HepG2 (cell line): ENCODE data around the gene NCOA1. TPM values are rescaled to one million over a fixed set of nuclear protein-coding genes. Genes with fewer than 3 reads are reported as not detected.

ENCODE experiments used
- ATAC-seq: fragments of 200-7000 bp; cut with Tn5 transposase; 3 replicates; pipeline ENCODE4 v1.9.1; 2020; ENCODE audit warnings: mild to moderate bottlenecking, moderate library complexity
- BruUV-seq: library from RNA; stranded (reverse); fragments of 400-500 nt; replicated peaks from 2 replicates; lab custom pipeline; 2021; lab: Mats Ljungman, UMichigan
- CTCF ChIA-PET: fragments of 300-600 bp; formaldehyde crosslinking; extraction: SDS; loops from one replicate; lab custom pipeline; 2021; ENCODE audit warnings: low total read pairs, inconsistent platforms, low intra/inter-chr PET ratio; lab: Yijun Ruan, JAX
- POLR2A ChIA-PET: fragments of 350-600 bp; sonication (Branson Sonifier 250); formaldehyde crosslinking; loops from one replicate; lab custom pipeline; 2020; ENCODE audit warnings: antibody characterized with exemption, inconsistent platforms; lab: Yijun Ruan, JAX
- DNase-seq: peaks from one replicate; pipeline ENCODE4 v3.0.0-alpha.2; 2015; ENCODE audit warnings: low spot score
- FAIRE-seq: peaks from 3 replicates; lab custom pipeline; 2011; peaks lifted over from hg19 to GRCh38; lab: Jason Lieb, UNC
- H2AFZ ChIP-seq: one replicate; pipeline ENCODE4 v1.6.1; 2011; ENCODE audit warnings: low read length, inconsistent platforms
- H3K27ac ChIP-seq: fragments of 300-600 bp; 3 replicates; pipeline ENCODE4 v1.8.0; 2011; ENCODE audit warnings: mixed run types, mild to moderate bottlenecking, mixed read lengths, low read length, inconsistent platforms; ENCODE audit not compliant: insufficient read depth; ENCODE audit errors: extremely low read length
- H3K27me3 ChIP-seq, 2 experiments: fragments of 200-600 bp in 1 of 2; 2 replicates in 1 of 2; 3 replicates in 1 of 2; pipeline versions ENCODE4 v1.6.0 to v1.8.0; 2011; ENCODE audit warnings: low read length in 2 of 2, mild to moderate bottlenecking in 2 of 2, moderate library complexity in 2 of 2, inconsistent platforms in 1 of 2; ENCODE audit not compliant: insufficient read depth in 2 of 2, control insufficient read depth in 1 of 2
- H3K36me3 ChIP-seq, 2 experiments: fragments of 200-600 bp in 1 of 2; replicated peaks in 1 of 2; 2 replicates in 1 of 2; 3 replicates in 1 of 2; pipeline versions ENCODE4 v1.5.1 to v1.8.0; 2011; ENCODE audit warnings: low read length in 2 of 2, inconsistent platforms in 1 of 2; ENCODE audit not compliant: insufficient read depth in 2 of 2, control insufficient read depth in 1 of 2
- H3K4me1 ChIP-seq: 2 replicates; pipeline ENCODE4 v1.5.1; 2012; ENCODE audit warnings: low read length, inconsistent platforms; ENCODE audit not compliant: insufficient read depth
- H3K4me2 ChIP-seq: 2 replicates; pipeline ENCODE4 v1.6.0; 2011; ENCODE audit warnings: low read depth, low read length, inconsistent platforms
- H3K4me3 ChIP-seq, 3 experiments: fragments of 200-600 bp in 1 of 3; sonication (generic), shearing (Covaris generic) in 1 of 3; replicated peaks in 1 of 3; 2 replicates each; pipeline ENCODE4 v1.5.1; 2011 to 2016; ENCODE audit warnings: low read length in 3 of 3, inconsistent platforms in 2 of 3, low read depth in 2 of 3, mild to moderate bottlenecking in 2 of 3, control low read depth in 1 of 3, mixed read lengths in 1 of 3; ENCODE audit not compliant: insufficient read depth in 1 of 3
- H3K79me2 ChIP-seq: one replicate; pipeline ENCODE4 v1.6.1; 2011; ENCODE audit warnings: low read length, inconsistent platforms; ENCODE audit not compliant: insufficient read depth
- H3K9ac ChIP-seq: 2 replicates; pipeline ENCODE4 v1.6.0; 2011; ENCODE audit warnings: mild to moderate bottlenecking, low read depth, low read length, inconsistent platforms; ENCODE audit not compliant: insufficient read depth
- H3K9me3 ChIP-seq: 2 replicates; pipeline ENCODE4 v1.5.1; 2012; ENCODE audit warnings: mild to moderate bottlenecking, low read length
- H4K20me1 ChIP-seq: 2 replicates; pipeline ENCODE4 v1.6.0; 2011; ENCODE audit warnings: inconsistent platforms, mild to moderate bottlenecking, low read length, moderate library complexity; ENCODE audit not compliant: insufficient read depth
- ATF1 ChIP-seq: IDR thresholded peaks from 2 replicates; pipeline ENCODE4 v1.6.1; 2016; ENCODE audit warnings: mild to moderate bottlenecking, control low read depth
- CBX5 ChIP-seq: sonication (generic); formaldehyde crosslinking; IDR thresholded peaks from 2 replicates; pipeline ENCODE4 v1.4.0; 2020; ENCODE audit warnings: missing genetic modification reagents, borderline replicate concordance
- FOXM1 ChIP-seq: sonication (generic); formaldehyde crosslinking; IDR thresholded peaks from 2 replicates; pipeline ENCODE4 v1.5.0; 2020; ENCODE audit warnings: missing genetic modification reagents
- GLMP ChIP-seq: sonication (generic); formaldehyde crosslinking; IDR thresholded peaks from 2 replicates; pipeline ENCODE4 v1.9.0; 2021; ENCODE audit warnings: missing genetic modification reagents, mild to moderate bottlenecking, borderline replicate concordance
- KLF16 ChIP-seq, 2 experiments: sonication (generic) in 1 of 2; formaldehyde crosslinking in 1 of 2; IDR thresholded peaks; 2 replicates each; pipeline versions ENCODE4 v1.6.1 to v1.8.0; 2016 to 2023; ENCODE audit warnings: missing genetic modification reagents in 2 of 2, missing compliant biosample characterization in 1 of 2
- MEF2D ChIP-seq: sonication (generic); formaldehyde crosslinking; IDR thresholded peaks from 2 replicates; pipeline ENCODE4 v1.5.1; 2020; ENCODE audit warnings: mild to moderate bottlenecking, missing genetic modification reagents
- TIGD3 ChIP-seq: sonication (generic); formaldehyde crosslinking; IDR thresholded peaks from 2 replicates; pipeline ENCODE4 v1.5.1; 2020; ENCODE audit warnings: mild to moderate bottlenecking, missing genetic modification reagents, borderline replicate concordance
- YY1 ChIP-seq: IDR thresholded peaks from 2 replicates; pipeline ENCODE4 v1.6.1; 2011; ENCODE audit warnings: low read length, low read depth, moderate library complexity, mild to moderate bottlenecking; ENCODE audit not compliant: insufficient read depth, insufficient replicate concordance
- ZFP62 ChIP-seq: sonication (generic); formaldehyde crosslinking; IDR thresholded peaks from 2 replicates; pipeline ENCODE4 v1.4.0; 2020; ENCODE audit warnings: missing genetic modification reagents
- ZFX ChIP-seq: sonication (generic); formaldehyde crosslinking; IDR thresholded peaks from 2 replicates; pipeline ENCODE4 v1.4.0; 2020; ENCODE audit warnings: mild to moderate bottlenecking, low read depth, missing genetic modification reagents, moderate library complexity
- ZNF138 ChIP-seq: sonication (generic); formaldehyde crosslinking; IDR thresholded peaks from 2 replicates; pipeline ENCODE4 v1.5.0; 2020; ENCODE audit warnings: mild to moderate bottlenecking, low read depth, missing genetic modification reagents
- ZNF317 ChIP-seq: sonication (generic); formaldehyde crosslinking; IDR thresholded peaks from 2 replicates; pipeline ENCODE4 v1.5.0; 2020; ENCODE audit warnings: mild to moderate bottlenecking, missing genetic modification reagents
- WGBS: methylation state at CpG from one replicate; pipeline ENCODE4 v1.1.6; 2017; ENCODE audit warnings: low lambda C conversion rate; 5-methylcytosine and 5-hydroxymethylcytosine counted together
- in situ Hi-C: cut with HindIII; loops from 2 replicates; pipeline ENCODE4 v1.10.0; 2017; ENCODE audit warnings: low pct_unique_long_range_greater_than_20kb; ENCODE audit not compliant: extremely low pct_ligation_motif_present
- intact Hi-C: fragments of 100-400 bp; cut with micrococcal nuclease; formaldehyde crosslinking; loops from one replicate; pipeline ENCODE4 v1.10.0; 2022; ENCODE audit not compliant: unreplicated experiment
- polyA plus RNA-seq, 8 experiments: library from polyadenylated mRNA; depleted of rRNA in 3 of 8; stranded (reverse) in 7 of 8; unstranded in 1 of 8; fragments of >200 nt; fragmentation: Illumina TruSeq in 4 of 8; extraction: Trizol in 4 of 8; gene quantifications; 2 replicates each; pipeline versions ENCODE4 v1.2.1 to v1.2.3, GENCODE V29; 2011 to 2016; ENCODE audit warnings: low read depth in 4 of 8, missing spikeins in 1 of 8, mixed read lengths in 1 of 8; ENCODE audit not compliant: insufficient read depth in 1 of 8
- total RNA-seq, 5 experiments: library from RNA; depleted of rRNA; stranded (reverse); fragments of >200 nt; fragmentation: Illumina TruSeq; extraction: Trizol; gene quantifications; 2 replicates each; pipeline ENCODE4 v1.2.3, GENCODE V29; 2016; ENCODE audit warnings: low read depth in 1 of 5
- TF ChIP-seq, protein P1 (sequence below): fragments of 450-650 bp; IDR thresholded peaks from 2 replicates; pipeline ENCODE4 v1.6.1; 2017; ENCODE audit warnings: mild to moderate bottlenecking
- TF ChIP-seq, protein P2 (sequence below): sonication (generic); formaldehyde crosslinking; IDR thresholded peaks from 2 replicates; pipeline ENCODE4 v1.5.0; 2020; ENCODE audit warnings: mild to moderate bottlenecking, low read depth, missing genetic modification reagents, borderline replicate concordance

Gene NCOA1
- total and polyA plus RNA-seq, 2 of the 13 experiments (the other 11 are each of a cell fraction or from before 2014, with no cell fraction given), result 10.0 to 10.4 TPM

DNA sequence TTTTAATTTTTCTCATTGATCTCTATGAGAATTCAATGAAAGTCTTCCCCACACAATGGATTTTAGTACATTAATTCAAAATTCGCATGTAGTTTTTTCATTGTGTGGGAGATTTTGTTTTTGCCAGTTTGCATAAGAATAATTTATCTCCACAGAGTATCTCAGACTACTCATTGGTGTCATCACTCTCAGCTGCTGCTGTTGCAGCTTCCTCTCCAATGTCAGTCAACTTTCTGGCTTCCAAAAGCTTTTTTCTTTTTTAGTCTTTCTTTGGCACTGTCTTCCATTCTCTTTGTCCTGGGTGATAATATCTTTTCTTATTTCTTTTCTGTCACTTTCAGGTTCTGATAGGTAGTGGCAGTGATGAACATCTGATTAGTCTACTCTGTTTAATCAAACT is 251.7 kb downstream of the NCOA1 start:
- FAIRE-seq (no peak), DNase-seq (no peak), ATAC-seq (no peak)
- in situ Hi-C loops, result no loop called here
- Histone ChIP-seq H4K20me1 (no peaks in the 10 kb centered on the region), H2AFZ (no peak overlapping the region), H3K27ac (no peak overlapping the region), H3K9ac (no peak overlapping the region), H3K4me1 (no peaks in the 10 kb centered on the region), H3K9me3 (no peaks in the 10 kb centered on the region), H3K36me3 (peaks cover 1 to 13% of the 10 kb centered on the region in 2 experiments; a peak in 2 of 5 replicates), H3K4me3 (no peak overlapping the region), H3K4me2 (no peak overlapping the region), H3K27me3 (no peaks in the 10 kb centered on the region), H3K79me2 (no peaks in the 10 kb centered on the region)
- TF ChIP-seq FOXM1 (CRISPR knock-in tag), result no peak
- TF ChIP-seq ZFP62 (CRISPR knock-in tag), result no peak
- no peak for TF ChIP-seq ZNF317 (CRISPR knock-in tag)
- CTCF ChIA-PET, result no interaction called here
- WGBS, result 100% methylated on average over 1 of the region's 1 CpG
- intact Hi-C loops, result no loop called here
- no TSS peak for BruUV-seq
- POLR2A ChIA-PET, result no interaction called here

GRCh38 chr2:24743924-24744323 is 252.9 kb downstream of the NCOA1 start:
- H3K27me3 ChIP-seq, result no peaks in the 10 kb centered on the region
- intact Hi-C loops, result no loop called here
- POLR2A ChIA-PET, result no interaction called here
- H3K27ac ChIP-seq, result no peak overlapping the region
- no peaks in the 10 kb centered on the region for H3K9me3 ChIP-seq
- no TSS peak for BruUV-seq
- FAIRE-seq (no peak), ATAC-seq (no peak), DNase-seq (no peak)
- H3K4me2 ChIP-seq, result no peak overlapping the region
- H3K4me3 ChIP-seq, result no peak overlapping the region
- in situ Hi-C loops, result no loop called here
- WGBS, result 97% methylated on average over 3 of the region's 3 CpGs
- CTCF ChIA-PET, result no interaction called here
- H2AFZ ChIP-seq, result no peak overlapping the region
- H4K20me1 ChIP-seq, result no peaks in the 10 kb centered on the region
- H3K79me2 ChIP-seq, result no peaks in the 10 kb centered on the region
- no peak overlapping the region for H3K9ac ChIP-seq
- no peaks in the 10 kb centered on the region for H3K4me1 ChIP-seq
- H3K36me3 ChIP-seq, result peaks cover 1 to 13% of the 10 kb centered on the region in 2 experiments; a peak in 2 of 5 replicates
- TF ChIP-seq, protein P1, sequence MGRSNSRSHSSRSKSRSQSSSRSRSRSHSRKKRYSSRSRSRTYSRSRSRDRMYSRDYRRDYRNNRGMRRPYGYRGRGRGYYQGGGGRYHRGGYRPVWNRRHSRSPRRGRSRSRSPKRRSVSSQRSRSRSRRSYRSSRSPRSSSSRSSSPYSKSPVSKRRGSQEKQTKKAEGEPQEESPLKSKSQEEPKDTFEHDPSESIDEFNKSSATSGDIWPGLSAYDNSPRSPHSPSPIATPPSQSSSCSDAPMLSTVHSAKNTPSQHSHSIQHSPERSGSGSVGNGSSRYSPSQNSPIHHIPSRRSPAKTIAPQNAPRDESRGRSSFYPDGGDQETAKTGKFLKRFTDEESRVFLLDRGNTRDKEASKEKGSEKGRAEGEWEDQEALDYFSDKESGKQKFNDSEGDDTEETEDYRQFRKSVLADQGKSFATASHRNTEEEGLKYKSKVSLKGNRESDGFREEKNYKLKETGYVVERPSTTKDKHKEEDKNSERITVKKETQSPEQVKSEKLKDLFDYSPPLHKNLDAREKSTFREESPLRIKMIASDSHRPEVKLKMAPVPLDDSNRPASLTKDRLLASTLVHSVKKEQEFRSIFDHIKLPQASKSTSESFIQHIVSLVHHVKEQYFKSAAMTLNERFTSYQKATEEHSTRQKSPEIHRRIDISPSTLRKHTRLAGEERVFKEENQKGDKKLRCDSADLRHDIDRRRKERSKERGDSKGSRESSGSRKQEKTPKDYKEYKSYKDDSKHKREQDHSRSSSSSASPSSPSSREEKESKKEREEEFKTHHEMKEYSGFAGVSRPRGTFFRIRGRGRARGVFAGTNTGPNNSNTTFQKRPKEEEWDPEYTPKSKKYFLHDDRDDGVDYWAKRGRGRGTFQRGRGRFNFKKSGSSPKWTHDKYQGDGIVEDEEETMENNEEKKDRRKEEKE, result no peak
- TF ChIP-seq TIGD3 (CRISPR knock-in tag), result no peak
- TF ChIP-seq, protein P2, sequence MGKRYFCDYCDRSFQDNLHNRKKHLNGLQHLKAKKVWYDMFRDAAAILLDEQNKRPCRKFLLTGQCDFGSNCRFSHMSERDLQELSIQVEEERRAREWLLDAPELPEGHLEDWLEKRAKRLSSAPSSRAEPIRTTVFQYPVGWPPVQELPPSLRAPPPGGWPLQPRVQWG (CRISPR knock-in tag), result no peak
- no peak for TF ChIP-seq CBX5 (CRISPR knock-in tag)
- TF ChIP-seq YY1, result no peak
- no peak for TF ChIP-seq ZNF138
- TF ChIP-seq MEF2D (CRISPR knock-in tag), result no peak
- no peak for TF ChIP-seq ZFX
- TF ChIP-seq KLF16 (CRISPR knock-in tag; IDR thresholded peaks at IDR 0.05), result no peak
- no peak for TF ChIP-seq ATF1
- TF ChIP-seq GLMP (CRISPR knock-in tag), result no peak
